HTR-8/SVneo (cell line): ENCODE measurements around the gene KYNU.
A peak's percentile ranks its signal among the peaks of the same experiment; 100 is the strongest.
"Not testable (repeated sequence)": the region's sequence is repeated elsewhere in the genome, so short reads cannot be mapped to it uniquely, and the experiment has no call there.

ENCODE experiments used
- DNase-seq: peaks from one replicate; pipeline ENCODE4 v3.0.0; 2011; ENCODE audit warnings: low spot score, mixed read lengths; ENCODE audit not compliant: insufficient read length
- FAIRE-seq: peaks from 2 replicates; lab custom pipeline; 2011; peaks lifted over from hg19 to GRCh38; lab: Jason Lieb, UNC

KYNU gene

DNA sequence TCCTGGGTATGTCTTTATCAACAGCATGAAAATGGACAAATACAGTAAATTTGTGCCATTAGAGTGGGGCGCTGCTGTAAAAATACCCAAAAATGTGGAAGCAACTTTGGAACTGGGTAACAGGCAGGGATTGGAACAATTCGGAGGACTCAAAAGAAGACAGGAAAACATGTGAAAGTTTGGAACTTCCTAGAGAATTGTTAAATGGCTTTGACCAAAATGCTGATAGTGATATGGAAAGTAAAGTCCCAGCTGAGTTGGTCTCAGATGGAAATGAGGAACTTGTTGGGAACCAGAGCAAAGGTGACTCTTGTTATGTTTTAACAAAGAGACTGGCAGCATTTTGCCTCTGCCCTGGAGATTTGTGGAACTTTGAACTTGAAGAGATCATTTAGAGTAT is 197.4 kb downstream of the KYNU start:
- not testable (repeated sequence) for FAIRE-seq, DNase-seq

DNA sequence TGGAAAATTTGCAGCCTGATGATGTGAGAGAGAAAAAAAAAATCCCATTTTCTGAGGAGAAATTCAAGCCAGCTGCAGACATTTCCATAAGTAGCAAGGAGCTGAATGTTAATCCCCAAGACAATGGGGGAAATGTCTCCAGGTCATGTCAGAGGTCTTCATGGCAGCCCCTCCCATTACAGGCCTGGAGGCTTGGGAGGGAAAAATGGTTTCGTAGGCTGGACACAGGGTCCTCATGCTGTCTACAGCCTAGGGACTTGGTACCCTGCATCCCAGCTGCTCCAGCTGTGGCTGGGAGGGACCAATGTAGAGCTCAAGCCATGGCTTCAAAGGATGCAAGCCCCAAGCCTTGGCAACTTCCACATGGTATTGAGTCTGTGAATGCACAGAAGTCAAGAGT is 198.2 kb downstream of the KYNU start:
- no peak for FAIRE-seq
- no peak for DNase-seq

DNA sequence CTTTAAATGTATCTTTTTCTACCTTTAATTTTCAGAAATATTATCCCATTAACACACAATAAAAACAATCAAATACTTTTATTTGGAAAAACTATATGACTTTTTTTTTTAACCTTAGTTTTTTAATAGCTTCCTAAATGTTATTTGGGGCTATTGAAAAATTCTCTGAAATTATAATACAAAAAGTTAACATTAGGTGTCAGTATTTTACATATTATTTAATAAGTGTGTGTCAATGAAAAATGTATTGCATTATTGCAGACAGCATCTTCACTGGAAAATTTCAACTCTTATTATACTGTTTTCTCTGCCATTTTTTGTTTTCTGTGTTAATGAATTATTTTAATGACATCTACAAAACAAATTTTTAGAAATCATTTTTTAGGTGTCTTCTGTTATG is 200.6 kb downstream of the KYNU start:
- no peak for DNase-seq

DNA sequence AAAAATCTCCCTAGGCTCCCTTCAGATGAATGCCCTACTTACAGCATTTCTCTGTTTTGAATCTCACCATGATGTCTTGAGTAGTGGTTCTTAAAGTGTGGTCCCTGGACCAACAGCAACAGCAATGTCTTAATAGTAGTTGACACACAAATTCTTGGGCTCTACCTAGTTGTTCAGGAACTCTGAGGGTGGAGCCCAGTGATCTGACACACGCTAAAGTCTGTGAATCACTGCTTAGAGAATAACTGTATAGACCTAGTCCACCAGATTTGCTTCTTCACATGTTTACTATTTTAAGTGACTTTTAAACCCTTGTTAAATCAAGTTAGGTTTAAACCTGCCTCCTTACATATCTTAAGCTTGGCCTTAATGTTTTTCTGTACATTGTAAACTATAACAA is 204.2 kb downstream of the KYNU start:
- DNase-seq (no peak), FAIRE-seq (no peak)

More for the DNA sequence above, 200.6 kb downstream of the KYNU start:
- no peak for FAIRE-seq

DNA sequence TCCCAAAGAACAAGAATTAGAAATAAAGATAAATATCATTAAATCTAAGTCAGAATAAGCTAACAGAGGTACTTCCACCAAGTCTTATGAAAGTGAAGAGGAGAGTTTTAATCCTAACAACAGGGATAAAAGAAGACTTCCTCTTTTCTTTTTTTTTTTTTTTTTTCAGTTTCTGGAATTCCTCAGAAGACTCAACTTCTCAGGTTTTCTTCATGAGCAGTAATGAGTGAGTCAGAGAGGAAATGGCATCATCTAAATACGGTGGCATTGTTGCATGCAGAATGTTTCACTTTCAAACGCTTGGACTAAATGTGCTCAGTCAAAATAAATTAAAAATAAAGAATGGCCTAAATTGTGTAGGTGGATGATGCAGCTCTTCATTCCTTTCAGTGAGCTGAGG is 206.2 kb downstream of the KYNU start:
- FAIRE-seq: no peak
- peak; percentile 9 for DNase-seq

DNA sequence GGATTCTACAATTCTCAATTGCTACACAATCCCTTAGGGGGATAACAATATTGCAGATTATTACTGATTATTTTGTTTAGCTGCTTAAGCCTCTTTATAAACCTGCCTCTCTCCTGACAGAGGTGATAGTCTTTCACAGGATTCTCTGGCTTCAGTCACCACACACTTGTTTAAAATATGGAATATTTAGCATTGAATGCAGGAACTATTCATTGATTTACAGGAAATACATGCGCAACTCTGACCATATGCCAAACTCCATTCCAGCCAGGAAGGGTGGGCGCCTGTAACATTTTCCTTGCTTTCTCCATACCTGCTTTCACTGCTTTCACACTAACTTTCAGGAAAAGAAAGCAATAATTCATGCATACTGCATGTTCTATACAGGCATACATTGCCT is 207.0 kb downstream of the KYNU start:
- FAIRE-seq: no peak

DNA sequence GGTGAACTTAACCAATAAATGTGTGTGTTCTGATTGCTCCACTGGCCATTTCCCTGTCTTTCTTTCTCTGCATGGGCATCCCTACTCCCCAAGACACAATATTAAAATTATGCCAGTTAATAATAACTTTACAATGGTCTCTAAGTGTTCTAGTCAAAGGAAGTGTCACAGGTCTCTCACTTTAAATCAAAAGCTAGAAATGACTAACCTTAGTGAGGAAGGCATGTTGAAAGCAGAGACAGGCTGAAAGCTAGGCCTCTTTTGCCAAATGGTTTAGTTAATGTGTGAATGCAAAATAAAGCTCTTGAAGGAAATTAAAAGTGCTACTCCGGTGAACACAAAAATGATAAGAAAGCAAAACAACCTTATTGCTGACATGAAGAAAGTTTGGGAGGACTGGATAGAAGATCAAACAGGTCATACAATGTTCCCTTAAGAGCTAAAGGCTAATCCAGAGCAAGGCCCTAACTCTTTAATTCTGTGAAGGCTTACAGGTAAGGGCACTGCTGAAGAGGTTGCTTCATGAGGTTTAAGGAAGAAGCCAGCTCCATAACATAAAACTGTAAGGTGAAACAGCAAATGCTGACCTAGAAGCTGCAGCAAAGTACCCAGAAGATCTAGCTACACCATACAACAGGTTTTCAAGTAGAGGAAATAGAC is 207.8 kb downstream of the KYNU start:
- FAIRE-seq (no peak), DNase-seq (no peak)

More for the DNA sequence above, 207.0 kb downstream of the KYNU start:
- no peak for DNase-seq

DNA sequence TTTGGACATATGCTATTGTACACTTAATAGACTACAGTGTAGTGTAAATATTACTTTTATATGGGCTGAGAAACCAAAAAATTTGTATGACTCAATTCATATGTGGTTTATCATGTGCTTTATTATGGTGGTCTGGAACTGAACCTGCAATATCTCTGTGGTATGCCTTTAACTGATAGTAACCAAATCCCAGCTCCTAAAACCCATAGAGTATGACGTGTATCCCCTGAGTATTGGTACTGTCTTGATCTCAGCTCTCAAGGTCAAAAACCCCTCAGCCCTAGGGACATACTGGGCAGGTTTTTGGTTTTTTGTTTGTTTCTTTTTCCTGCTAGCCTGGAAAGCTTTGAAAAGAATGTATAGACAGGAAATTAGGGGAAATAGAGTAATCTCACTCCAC is 209.6 kb downstream of the KYNU start:
- DNase-seq: no peak
- no peak for FAIRE-seq

DNA sequence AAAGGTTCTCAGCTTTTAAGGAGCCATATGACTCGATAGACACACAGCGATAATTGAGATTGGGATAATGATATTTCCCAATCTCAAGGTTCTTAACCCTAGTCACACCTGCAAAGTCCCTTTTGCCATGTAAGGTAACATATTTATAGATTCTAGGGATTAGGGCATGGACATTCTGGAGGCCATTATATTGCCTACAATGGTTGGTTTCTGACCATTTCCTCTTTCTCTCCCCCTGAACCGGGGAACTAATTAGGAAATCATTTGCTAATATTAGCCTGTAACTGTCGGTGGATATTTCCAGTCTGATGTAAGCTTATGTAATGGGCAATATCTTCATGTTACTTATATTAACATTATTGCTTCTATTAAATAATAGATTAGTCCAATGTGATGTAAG is 210.9 kb downstream of the KYNU start:
- DNase-seq: no peak
- FAIRE-seq: no peak

DNA sequence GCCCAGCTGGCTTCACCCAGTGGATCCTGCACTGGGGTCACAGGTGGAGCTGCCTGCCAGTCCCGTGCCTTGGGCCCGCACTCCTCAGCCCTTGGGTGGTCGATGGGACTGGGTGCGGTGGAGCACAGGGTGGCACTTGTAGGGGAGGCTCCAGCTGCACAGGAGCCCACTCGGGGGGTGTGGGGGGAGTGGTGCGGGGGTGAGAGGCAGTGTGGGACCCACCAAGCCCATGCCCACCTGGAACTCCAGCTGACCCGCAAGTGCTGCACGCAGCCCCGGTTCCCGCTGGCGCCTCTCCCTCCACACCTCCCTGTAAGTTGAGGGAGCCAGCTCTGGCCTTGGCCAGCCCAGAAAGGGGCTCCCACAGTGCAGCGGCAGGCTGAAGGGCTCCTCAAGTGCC is 212.1 kb downstream of the KYNU start:
- DNase-seq, FAIRE-seq: not testable (repeated sequence)
